WI38 (cell line): Measurements from ENCODE around the gene CELF1.
"Not testable (repeated sequence)": the region's sequence is repeated elsewhere in the genome, so short reads cannot be mapped to it uniquely, and the experiment has no call there.

Experiments used
- H3K4me3 ChIP-seq: 2 replicates; pipeline ENCODE4 v1.5.1; 2011; ENCODE audit warnings: low read depth, mild to moderate bottlenecking, control low read depth, low read length
- CTCF ChIP-seq: IDR thresholded peaks from 2 replicates; pipeline ENCODE4 v1.5.1; 2012; ENCODE audit warnings: low read depth, mild to moderate bottlenecking, control low read depth, low read length

CELF1 gene

GRCh38 chr11:47466201-47466600 is 86.7 kb downstream of the CELF1 start:
- TF ChIP-seq CTCF = no peak
- H3K4me3 ChIP-seq = no peak overlapping the region

- H3K4me3 ChIP-seq = no peak overlapping the region
- no peak for TF ChIP-seq CTCF
Measured at GRCh38 chr11:47464483-47464882, 88.4 kb downstream of the CELF1 start.

- no peak overlapping the region for H3K4me3 ChIP-seq
- TF ChIP-seq CTCF = no peak
Measured at GRCh38 chr11:47461876-47462275, 91.1 kb downstream of the CELF1 start.

- no peak for TF ChIP-seq CTCF
- H3K4me3 ChIP-seq = no peak overlapping the region
Measured at GRCh38 chr11:47460571-47461235, 92.2 kb downstream of the CELF1 start.

- peak; percentile 79 for TF ChIP-seq CTCF
Measured at GRCh38 chr11:47454258-47454671, 98.7 kb downstream of the CELF1 start.

GRCh38 chr11:47453365-47453764 is 99.6 kb downstream of the CELF1 start:
- TF ChIP-seq CTCF = no peak
- no peak overlapping the region for H3K4me3 ChIP-seq

More at GRCh38 chr11:47454258-47454671, 98.7 kb downstream of the CELF1 start:
- not testable (repeated sequence) for H3K4me3 ChIP-seq

GRCh38 chr11:47451990-47452389 is 100.9 kb downstream of the CELF1 start:
- no peak for TF ChIP-seq CTCF
- no peak overlapping the region for H3K4me3 ChIP-seq
